ENCODE data around the gene DLGAP1.

The DLGAP1 gene

GRCh38 chr18:3510896-3511295, 944.2 kb downstream of the DLGAP1 start:
- TF ChIP-seq CTCF (IDR thresholded peaks at IDR 0.05; ENCODE audit: extremely low read depth, insufficient read depth, missing control alignments): no peak
- in situ Hi-C loops (cut with MboI; ENCODE audit: low pct_unique_long_range_greater_than_20kb, low sequenced_read_pairs, unreplicated experiment): no loop called here
- DNase-seq (ENCODE audit: low spot score): no peak

GRCh38 chr18:3510024-3510423, 945.1 kb downstream of the DLGAP1 start:
- in situ Hi-C loops (cut with MboI; ENCODE audit: low pct_unique_long_range_greater_than_20kb, low sequenced_read_pairs, unreplicated experiment): no loop called here

GRCh38 chr18:3508576-3509549, 946.2 kb downstream of the DLGAP1 start:
- no peak for DNase-seq (ENCODE audit: low spot score)
- in situ Hi-C loops (cut with MboI; ENCODE audit: low pct_unique_long_range_greater_than_20kb, low sequenced_read_pairs, unreplicated experiment): no loop called here
- TF ChIP-seq CTCF (IDR thresholded peaks at IDR 0.05; ENCODE audit: extremely low read depth, insufficient read depth, missing control alignments): no peak

More at GRCh38 chr18:3510024-3510423, 945.1 kb downstream of the DLGAP1 start:
- TF ChIP-seq CTCF (IDR thresholded peaks at IDR 0.05; ENCODE audit: extremely low read depth, insufficient read depth, missing control alignments): no peak
- DNase-seq (ENCODE audit: low spot score): no peak

GRCh38 chr18:3504637-3505036, 950.5 kb downstream of the DLGAP1 start:
- DNase-seq (ENCODE audit: low spot score): no peak
- no peak for TF ChIP-seq CTCF (IDR thresholded peaks at IDR 0.05; ENCODE audit: extremely low read depth, insufficient read depth, missing control alignments)
- in situ Hi-C loops (cut with MboI; ENCODE audit: low pct_unique_long_range_greater_than_20kb, low sequenced_read_pairs, unreplicated experiment): no loop called here

- no peak for TF ChIP-seq CTCF (IDR thresholded peaks at IDR 0.05; ENCODE audit: extremely low read depth, insufficient read depth, missing control alignments)
- in situ Hi-C loops (cut with MboI; ENCODE audit: low pct_unique_long_range_greater_than_20kb, low sequenced_read_pairs, unreplicated experiment): no loop called here
- no peak for DNase-seq (ENCODE audit: low spot score)
Measured at GRCh38 chr18:3502650-3503049, 952.5 kb downstream of the DLGAP1 start.

- DNase-seq (ENCODE audit: low spot score): no peak
- in situ Hi-C loops (cut with MboI; ENCODE audit: low pct_unique_long_range_greater_than_20kb, low sequenced_read_pairs, unreplicated experiment): no loop called here
- no peak for TF ChIP-seq CTCF (IDR thresholded peaks at IDR 0.05; ENCODE audit: extremely low read depth, insufficient read depth, missing control alignments)
Measured at GRCh38 chr18:3500016-3500415, 955.1 kb downstream of the DLGAP1 start.

Measured in GM13977 (cell line).